ENCODE measurements around the gene USP4.
"Not testable (repeated sequence)": the region's sequence is repeated elsewhere in the genome, so short reads cannot be mapped to it uniquely, and the experiment has no call there.

The USP4 gene, protein sequence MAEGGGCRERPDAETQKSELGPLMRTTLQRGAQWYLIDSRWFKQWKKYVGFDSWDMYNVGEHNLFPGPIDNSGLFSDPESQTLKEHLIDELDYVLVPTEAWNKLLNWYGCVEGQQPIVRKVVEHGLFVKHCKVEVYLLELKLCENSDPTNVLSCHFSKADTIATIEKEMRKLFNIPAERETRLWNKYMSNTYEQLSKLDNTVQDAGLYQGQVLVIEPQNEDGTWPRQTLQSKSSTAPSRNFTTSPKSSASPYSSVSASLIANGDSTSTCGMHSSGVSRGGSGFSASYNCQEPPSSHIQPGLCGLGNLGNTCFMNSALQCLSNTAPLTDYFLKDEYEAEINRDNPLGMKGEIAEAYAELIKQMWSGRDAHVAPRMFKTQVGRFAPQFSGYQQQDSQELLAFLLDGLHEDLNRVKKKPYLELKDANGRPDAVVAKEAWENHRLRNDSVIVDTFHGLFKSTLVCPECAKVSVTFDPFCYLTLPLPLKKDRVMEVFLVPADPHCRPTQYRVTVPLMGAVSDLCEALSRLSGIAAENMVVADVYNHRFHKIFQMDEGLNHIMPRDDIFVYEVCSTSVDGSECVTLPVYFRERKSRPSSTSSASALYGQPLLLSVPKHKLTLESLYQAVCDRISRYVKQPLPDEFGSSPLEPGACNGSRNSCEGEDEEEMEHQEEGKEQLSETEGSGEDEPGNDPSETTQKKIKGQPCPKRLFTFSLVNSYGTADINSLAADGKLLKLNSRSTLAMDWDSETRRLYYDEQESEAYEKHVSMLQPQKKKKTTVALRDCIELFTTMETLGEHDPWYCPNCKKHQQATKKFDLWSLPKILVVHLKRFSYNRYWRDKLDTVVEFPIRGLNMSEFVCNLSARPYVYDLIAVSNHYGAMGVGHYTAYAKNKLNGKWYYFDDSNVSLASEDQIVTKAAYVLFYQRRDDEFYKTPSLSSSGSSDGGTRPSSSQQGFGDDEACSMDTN

DNA sequence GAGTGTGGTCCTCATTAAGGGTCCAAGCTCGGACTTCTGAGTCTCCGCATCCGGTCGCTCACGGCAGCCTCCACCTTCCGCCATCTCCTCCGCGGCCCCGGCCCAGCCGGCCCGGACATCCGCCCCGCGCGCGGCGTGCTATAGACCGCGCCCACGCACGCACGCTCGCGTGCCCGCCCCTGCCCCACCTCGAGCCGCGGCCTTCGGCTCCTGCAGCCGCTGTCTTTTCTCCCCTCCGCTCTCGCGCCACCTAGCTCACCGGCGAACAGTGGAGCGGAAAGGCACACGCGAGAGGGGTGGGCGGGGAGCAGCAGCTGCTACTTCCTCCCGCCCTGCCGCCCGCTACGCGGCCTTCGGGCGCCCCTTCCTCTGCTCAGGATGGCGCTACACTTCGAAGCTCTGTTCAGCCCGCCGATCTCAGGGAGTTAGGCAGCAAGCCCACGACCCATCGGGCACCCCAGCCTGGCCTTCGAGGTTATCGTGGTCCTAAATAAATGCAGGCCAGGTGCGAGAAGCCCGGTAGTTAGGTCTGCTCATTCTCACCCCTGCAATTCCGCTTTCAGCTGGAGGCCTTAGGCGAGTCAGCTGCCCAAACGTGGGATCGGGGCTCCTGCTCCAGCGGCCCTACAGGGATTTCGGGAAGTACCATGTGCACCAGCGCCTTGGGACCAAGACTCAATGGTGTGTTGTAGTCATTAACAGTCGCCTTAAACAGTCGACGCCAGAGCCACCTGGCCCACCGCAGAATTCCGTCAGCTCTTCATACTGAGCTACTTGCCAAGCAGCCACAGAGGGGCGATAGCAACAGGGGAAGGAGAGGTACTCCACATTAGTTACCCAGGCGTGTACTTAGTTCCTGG is at the start of gene USP4:
USP4 (minus strand) TSS at position 113 of the 860 bp plus-strand sequence; CDS start at position 84, 29 bp downstream.
- in situ Hi-C loops (cut with MboI; ENCODE audit: low sequenced_read_pairs): no loop called here

DNA sequence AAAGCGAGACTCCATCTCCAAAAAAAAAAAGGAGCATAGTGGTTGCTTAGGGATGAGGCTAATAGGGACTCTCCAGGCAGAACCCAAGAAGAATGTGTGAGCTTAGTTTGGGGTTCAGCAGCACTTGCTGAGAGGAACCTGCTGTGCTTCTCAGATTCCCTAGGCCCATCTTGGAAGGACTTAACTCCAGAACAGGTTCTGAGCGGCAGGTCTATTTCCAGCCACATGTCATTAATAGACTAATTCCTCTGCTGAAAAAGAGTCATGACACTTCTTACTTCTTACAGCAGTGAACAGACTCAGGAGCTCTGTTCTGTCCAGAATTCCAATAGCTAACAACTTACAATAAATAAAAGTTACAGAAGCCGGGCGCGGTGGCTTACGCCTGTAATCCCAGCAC is 49.4 kb upstream of the USP4 start:
- in situ Hi-C loops (cut with MboI; ENCODE audit: low sequenced_read_pairs): no loop called here

DNA sequence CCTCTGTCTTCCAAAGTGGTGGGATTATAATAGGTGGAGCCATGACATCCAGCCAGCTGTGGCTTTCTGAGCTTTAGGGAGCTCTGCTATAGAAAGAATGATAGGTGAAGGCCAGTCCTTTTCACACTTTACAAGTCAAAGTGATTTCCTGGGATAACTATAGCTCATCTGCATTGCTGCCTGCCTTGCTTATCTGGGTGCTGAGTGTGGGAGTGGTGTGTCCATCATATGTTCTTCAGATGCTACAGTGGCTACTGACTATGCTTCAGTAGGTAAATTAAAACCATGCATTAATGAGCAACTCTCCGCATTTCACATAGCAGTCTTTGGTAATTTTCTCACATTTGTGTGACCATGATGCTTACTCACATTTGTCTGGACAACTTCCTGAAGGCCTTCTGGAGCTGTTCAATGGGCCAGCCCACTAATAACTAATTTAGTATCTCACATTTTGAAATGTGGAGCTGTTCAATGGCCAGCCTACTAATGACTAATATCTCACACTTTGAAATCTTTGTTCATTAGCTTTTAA is 48.5 kb upstream of the USP4 start:
- in situ Hi-C loops (cut with MboI; ENCODE audit: low sequenced_read_pairs): no loop called here

DNA sequence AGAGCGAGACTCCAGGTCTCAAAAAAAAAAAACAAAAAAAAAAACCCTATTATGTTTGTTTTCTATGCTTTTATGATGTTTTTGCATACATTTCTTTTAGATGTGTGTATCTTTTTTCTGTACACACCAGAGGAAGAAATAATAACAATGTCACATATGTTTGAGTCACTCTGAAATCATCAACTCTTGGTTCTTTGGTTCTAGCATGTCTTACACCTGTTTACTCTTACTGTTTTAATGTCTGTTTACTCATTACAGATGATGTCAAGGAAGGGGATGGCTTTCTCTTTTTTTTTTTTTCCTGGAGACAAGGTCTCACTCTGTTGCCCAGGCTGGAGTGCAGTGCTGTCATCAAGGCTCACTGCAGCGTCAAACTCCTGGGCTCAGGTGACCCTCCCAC is 47.9 kb upstream of the USP4 start:
- in situ Hi-C loops (cut with MboI; ENCODE audit: low sequenced_read_pairs): no loop called here

DNA sequence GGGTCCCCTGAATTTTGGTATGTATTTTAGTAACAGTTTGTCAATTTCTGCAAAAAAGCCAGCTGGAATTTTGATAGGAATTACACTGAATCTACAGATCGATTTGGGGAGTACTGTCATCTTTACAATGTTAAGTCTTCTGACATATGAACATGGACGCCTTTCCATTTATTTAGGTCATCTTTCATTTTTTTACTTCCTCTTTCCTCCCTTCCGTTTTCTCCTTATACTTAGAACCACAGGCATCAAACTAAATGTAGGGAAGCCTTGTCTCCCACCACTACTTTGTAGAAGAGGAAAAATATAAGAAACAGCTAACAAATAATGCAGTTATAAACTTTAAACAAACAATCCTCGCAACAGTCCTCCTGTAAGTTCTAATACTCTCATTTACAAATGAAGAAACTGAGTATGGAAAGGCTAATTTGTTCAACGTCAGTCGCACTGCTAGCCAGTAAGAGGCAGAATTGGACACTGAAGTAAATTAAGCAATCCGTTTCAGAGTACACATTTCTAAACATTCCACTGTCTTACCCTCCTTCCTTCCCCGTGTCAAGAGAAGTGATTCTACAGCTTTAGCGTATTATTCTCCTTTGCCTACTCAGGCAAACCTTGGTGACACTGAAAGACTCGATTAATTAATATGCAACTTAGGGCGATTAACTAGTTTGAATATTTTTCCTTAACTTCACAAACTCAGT is 46.4 kb upstream of the USP4 start:
- in situ Hi-C loops (cut with MboI; ENCODE audit: low sequenced_read_pairs): no loop called here

DNA sequence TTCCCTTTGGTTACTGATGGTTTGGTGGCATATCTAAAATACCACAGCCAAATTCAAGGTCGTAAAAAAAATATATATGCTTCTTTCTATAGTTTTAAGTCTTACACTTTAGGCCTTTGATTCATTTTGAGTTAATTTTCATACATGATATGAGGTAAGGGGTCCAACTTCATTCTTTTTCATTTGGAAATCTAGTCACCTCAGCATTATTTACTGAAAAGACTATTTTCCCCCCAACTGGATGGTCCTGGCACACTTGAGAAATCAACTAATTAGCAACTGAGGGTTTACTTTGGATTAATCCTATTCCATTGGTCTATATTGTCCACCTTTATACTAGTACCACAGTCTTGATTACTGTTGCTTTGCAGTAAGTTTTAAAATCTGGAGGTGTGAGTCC is 45.8 kb upstream of the USP4 start:
- in situ Hi-C loops (cut with MboI; ENCODE audit: low sequenced_read_pairs): no loop called here

DNA sequence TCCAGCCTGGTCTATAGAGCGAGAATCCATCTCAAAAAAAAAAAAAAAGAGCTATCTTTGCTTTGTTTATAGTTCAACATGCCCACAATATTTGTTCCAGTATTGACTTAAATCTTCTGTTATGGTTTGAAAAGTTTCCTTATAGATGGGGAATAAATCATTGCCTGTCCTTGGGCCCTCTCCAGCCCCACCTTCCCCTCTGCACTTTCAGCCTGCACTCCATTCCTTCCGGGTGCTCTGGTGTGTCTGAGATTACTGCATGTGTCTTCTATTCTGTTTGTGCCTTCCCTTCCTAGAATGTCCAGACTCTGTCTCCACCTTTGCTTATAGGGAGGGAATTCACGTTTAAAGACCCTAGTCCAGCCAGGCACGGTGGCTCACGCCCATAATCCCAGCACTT is 43.5 kb upstream of the USP4 start:
- in situ Hi-C loops (cut with MboI; ENCODE audit: low sequenced_read_pairs): no loop called here

DNA sequence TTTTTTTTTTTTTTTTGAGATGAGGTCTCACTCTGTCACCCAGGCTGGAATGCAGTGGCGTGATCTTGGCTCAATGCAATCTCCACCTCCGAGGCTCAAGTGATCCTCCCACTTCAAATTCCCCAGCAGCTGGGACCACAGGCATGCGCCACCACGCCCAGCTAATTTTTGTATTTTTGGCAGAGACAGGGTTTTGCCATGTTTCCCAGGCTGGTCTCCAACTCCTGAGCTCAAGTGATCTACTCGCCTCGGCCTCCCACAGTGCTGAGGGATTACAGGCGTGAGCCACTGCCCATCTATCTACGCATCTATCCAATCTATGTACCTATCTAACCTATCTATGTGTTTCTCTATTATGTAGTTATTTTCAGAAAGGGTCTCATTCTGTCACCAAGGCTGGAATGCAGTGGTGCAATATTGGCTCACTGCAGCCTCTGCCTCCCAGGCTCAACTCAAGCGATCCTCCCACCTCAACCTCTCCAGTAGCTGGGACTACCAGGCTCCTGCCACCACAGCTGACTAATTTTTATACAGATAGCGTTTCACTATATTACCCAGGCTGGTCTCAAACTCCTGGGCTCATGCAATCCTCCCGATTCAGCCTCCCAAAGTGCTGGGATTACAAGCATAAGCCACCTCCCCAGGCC is 38.5 kb upstream of the USP4 start:
- in situ Hi-C loops (cut with MboI; ENCODE audit: low sequenced_read_pairs): no loop called here

DNA sequence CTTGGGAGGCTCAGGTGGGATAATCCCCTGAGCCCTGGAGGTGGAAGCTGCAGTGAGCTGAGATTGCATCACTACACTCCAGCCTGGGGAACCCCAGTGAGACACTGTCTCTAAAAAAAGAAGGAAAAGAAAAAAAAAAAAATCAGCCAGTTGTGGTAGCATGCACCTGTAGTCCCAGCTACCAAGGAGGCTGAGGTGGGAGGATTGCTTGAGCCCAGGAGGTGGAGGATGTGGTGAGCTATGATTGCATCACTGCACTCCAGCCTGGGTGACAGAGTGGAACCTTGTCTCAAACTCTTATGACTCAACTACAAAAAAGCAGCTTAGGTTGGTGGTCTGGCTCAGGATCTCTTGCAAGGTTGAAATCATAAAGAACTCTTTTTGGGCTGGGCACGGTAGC is 37.6 kb upstream of the USP4 start:
- in situ Hi-C loops (cut with MboI; ENCODE audit: low sequenced_read_pairs): no loop called here

DNA sequence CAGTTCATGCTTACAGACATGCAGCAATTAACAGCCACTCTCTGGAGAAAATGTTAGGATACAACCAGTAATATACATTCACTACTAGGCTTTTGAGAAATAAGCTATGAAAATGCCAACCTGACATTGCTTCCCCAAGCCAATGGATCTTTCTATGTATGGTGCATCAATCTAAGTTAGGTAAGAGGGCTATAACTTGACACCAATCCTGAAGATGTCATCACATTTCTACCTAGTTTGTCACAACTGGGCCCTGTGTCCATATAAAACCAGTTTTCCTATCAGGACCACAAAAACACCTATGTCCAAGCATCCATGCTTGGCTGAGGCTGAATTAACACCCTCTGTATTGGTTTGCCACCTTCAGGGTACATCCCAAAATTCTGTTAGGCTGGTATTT is 32.1 kb upstream of the USP4 start:
- in situ Hi-C loops (cut with MboI; ENCODE audit: low sequenced_read_pairs): no loop called here

DNA sequence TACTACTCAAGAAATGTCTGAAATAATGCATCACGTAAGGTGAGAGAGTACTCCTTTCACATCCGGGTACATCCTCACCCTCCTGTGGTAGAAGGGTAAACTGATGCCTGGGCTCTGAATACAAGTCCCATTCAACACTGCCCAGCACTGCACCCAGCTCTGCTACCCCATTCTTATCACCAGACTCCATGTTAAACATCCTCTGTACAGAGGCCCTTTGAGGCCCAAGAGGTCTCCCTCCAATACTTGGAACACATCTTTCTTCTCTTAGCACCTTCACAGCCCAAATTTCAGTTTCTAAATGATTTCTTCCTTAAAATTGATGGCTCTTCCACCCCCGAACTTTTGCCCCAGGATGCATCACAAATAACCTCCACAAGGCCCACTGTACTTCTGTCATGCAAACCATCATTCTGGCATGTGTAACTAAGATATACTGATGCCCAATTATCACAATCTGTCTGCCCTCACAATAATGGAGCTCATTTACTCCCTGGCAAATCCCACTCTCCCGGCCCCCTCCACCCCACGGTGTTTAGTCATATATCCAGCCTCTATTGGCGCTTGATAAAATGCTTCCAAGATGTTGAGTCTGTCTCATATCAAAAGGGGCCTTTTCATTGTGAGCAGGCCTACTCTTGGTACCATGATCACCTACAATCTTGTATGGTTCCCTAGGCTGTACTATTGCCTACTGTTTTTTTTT is 30.9 kb upstream of the USP4 start:
- in situ Hi-C loops (cut with MboI; ENCODE audit: low sequenced_read_pairs): no loop called here

DNA sequence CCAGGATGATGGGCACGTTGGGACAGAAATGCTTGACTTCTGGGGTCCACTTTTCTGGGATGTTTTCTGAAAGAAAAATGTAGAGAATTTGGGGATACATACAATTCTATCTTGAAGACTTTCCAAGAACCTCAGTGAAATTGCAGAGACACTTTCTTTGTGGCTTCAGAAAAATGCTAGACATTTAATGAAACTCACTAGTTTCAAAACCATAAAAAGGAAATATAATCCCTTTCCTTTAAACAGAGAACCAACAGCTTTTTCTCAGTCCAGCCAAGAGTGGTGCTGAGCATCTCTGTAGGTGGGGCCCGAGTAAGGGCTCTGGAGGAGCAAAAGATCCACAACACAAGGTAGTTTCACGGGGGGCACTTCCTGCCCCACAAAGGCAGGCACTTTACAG is 22.7 kb upstream of the USP4 start:
- in situ Hi-C loops (cut with MboI; ENCODE audit: low sequenced_read_pairs): no loop called here

DNA sequence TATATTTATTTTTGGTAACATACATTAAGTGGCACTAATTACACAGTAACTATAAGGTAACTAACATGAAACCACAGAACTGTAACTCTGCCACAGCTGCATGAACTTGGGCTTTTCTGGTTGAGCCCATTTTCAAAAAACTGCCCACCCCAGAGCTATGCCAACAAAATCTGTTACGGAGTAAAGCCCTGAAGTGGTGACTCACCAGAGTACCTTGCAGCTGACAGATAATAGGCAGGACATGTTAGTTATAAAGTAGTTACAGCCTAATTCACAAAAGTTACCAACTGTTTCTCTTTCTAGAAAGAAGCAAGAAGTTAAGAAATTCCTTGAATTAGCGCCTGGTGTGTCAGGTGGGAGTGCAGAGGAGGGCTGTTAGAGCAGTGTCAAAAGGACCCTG is 19.8 kb upstream of the USP4 start:
- in situ Hi-C loops (cut with MboI; ENCODE audit: low sequenced_read_pairs): no loop called here

DNA sequence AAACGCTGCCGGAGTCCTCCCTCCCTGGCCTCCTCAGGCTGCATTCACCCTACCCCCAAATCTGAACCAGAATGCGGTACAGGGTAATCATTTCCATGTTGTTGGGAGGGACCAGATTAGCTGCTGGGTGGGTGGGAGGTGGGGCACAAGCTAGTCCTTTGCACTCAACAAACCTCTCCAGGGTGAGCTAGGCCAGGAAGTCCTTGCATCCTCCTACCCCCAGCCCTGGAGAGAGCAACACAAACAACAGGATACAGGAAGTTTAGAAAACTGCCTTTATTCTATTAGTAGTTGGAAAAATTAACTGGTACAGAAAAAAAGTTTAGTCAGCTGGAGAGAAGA is 19.0 kb upstream of the USP4 start:
- in situ Hi-C loops (cut with MboI; ENCODE audit: low sequenced_read_pairs): no loop called here

DNA sequence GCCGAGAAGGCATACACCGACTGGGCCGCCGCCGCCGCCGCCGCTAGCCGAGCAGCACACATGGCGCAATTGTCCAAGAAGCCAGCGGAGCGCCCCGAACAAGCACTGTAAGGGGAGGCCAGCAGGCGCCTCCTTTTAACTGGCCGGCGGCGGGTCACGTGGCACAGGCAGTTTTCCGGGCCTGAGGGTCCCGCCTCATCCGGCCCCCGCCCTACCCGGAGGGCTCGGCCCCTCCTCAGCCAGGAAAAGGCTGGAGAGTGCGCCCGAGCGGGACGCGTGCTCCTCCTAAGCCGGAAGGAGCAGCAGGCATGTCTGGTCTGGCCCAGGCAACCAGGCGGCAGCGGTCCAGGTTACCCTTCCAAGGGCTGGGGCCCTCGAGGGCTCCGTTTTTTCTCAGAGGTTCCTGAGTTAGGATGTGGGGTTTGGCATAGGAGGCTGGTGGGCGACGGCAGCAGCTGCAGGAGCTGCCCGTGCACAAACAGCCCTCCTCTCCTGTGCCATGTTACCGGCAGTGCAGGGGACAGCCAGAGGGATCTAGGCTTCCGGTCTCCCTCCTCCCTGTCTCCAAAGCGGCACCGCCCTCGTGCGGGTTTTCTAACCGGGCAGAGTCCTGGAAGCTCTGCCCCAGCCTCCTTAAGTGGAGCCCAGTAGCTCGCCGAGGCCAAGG is 18.5 kb upstream of the USP4 start, which contains the start of gene GPX1:
GPX1 (minus strand) TSS at position 137 of the 667 bp plus-strand sequence; CDS start at position 62, 75 bp downstream.
- in situ Hi-C loops (cut with MboI; ENCODE audit: low sequenced_read_pairs): no loop called here

DNA sequence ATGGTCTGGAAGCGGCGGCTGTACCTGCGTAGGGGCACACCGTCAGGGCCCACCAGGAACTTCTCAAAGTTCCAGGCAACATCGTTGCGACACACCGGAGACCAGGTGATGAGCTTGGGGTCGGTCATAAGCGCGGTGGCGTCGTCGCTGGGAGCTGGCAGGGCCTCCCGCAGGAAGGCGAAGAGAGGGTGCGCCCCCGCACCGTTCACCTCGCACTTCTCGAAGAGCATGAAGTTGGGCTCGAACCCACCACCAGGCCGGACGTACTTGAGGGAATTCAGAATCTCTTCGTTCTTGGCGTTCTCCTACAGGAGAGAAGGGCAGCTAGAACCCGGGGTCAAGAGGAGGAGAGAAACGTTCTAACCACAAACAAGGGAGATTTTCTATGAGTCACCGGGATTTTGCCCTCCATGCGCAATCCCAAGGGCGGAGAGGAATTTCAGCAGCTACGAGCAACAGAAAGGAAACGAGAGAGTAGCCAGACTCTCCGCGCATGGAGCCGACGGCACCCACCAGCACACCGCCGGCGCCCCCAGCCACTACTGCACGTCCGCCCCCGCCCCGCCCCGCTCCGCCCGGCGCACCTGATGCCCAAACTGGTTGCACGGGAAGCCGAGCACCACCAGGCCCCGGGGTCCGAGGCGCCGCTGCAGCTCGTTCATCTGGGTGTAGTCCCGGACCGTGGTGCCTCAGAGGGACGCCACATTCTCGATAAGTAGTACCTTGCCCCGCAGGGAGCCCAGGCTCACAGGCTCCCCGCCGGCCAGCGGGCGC is 17.8 kb upstream of the USP4 start:
- in situ Hi-C loops (cut with MboI; ENCODE audit: low sequenced_read_pairs): not testable (repeated sequence)

DNA sequence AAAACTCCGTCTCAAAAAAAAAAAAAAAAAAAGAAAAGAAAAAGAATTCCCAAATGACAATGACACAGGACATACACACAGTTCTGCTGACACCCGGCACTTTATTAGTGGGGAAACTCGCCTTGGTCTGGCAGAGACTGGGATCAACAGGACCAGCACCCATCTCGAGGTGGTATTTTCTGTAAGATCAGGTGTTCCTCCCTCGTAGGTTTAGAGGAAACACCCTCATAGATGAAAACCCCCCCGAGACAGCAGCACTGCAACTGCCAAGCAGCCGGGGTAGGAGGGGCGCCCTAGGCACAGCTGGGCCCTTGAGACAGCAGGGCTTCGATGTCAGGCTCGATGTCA is 17.2 kb upstream of the USP4 start:
- in situ Hi-C loops (cut with MboI; ENCODE audit: low sequenced_read_pairs): not testable (repeated sequence)

DNA sequence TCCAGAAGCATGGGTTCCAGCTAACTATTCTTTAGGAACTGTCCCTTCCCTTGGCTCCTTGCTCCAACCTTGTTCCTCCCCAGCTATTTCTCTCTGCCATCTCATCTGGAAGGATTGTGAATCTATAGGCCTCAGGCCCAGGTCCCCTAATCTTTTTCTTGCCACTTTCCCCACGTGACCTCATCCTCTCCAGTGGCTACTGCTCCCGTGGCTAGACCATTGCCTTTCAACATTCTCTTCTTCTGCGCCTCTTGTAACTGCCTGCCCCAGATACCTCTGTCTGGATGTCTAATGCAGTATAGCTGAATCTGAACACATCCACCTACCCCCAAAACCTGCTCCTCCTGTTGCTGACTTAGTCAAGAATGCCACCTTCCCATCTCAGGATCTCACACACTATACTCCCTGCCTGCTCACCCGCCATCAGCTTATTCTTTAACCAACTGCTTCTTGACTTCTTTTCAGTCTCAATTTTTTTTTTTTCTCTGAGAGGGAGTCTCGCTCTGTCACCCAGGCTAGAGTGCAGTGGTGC is 13.1 kb upstream of the USP4 start:
- in situ Hi-C loops (cut with MboI; ENCODE audit: low sequenced_read_pairs): no loop called here

Data from hTERT RPE-1 (cell line).